GM12801 (cell line): Measurements from ENCODE around the gene HNRNPAB.

Source experiments
- CTCF ChIP-seq: IDR thresholded peaks from one replicate; pipeline ENCODE4 v1.5.1; 2011; ENCODE audit warnings: control low read depth; ENCODE audit not compliant: insufficient read length; ENCODE audit errors: extremely low read depth

HNRNPAB gene

GRCh38 chr5:178238711-178239592 is 34.6 kb downstream of the HNRNPAB start:
- TF ChIP-seq CTCF: no peak

- no peak for TF ChIP-seq CTCF
Observed at GRCh38 chr5:178240341-178240741, 36.0 kb downstream of the HNRNPAB start.

- no peak for TF ChIP-seq CTCF
Observed at GRCh38 chr5:178240766-178241165, 36.4 kb downstream of the HNRNPAB start.

GRCh38 chr5:178241231-178241663 is 36.9 kb downstream of the HNRNPAB start:
- TF ChIP-seq CTCF: no peak

- TF ChIP-seq CTCF: no peak
Observed at GRCh38 chr5:178241688-178242231, 37.4 kb downstream of the HNRNPAB start.

GRCh38 chr5:178242416-178242815 is 38.1 kb downstream of the HNRNPAB start:
- no peak for TF ChIP-seq CTCF

GRCh38 chr5:178244576-178244975 is 40.2 kb downstream of the HNRNPAB start:
- TF ChIP-seq CTCF: no peak
